ENCODE results near the gene DLGAP4. TPM values are rescaled to one million over a fixed set of nuclear protein-coding genes. Genes with fewer than 3 reads are reported as not detected.

The DLGAP4 gene
- total RNA-seq, 2 donors from 2014 or later = 23.1 to 60.0 TPM

DNA sequence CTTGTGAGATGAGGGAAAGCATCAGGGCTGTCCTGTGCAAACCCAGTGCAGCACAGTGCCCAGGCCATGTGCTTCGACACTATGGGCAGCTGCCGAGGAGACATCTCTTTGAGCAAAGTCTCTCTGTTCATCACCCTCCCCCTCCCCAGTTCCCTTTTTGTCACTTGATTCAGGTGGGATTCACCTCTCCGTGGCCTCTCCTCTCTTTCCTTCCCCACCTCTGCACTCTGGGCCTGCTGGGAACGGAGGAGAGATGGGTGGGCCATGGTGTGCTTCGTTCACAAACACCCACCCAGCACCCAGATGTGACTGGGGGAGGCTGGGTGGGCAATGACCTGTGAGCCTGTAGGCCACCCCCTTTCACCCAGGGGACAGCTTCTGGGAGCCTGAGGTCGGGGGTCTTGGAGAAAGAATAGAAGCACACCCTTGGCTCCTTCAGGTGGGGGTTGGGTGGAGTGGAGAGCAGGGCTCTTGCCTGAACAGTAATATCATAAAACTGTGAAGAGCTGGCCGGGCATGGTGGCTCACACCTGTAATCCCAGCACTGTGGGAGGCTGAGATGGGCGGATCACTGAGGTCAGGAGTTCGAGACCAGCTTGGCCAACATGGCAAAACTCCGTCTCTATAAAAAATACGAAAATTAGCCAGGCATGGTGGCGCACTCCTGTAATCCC, 33.5 kb upstream of the DLGAP4 start:
- 78 to 80% methylated on average over 11 to 12 of the region's 12 CpGs for WGBS, 2 donors
- Histone ChIP-seq H3K9me3 (no peaks in the 10 kb centered on the region), H3K36me3 (replicated peaks in 1 of 2; ENCODE audit: insufficient read depth in 1 of 2, low read depth in 2 of 2) (no peaks in the 10 kb centered on the region), H3K4me1 (no peaks in the 10 kb centered on the region), H3K27me3 (no peaks in the 10 kb centered on the region), H3K27ac (no peak overlapping the region), H3K4me3 (no peak overlapping the region)
- DNase-seq (no peak), ATAC-seq (no peak)
- TF ChIP-seq POLR2A (IDR thresholded peaks at IDR 0.05) = no peak
- intact Hi-C loops (cut with DNase I) = no loop called here

DNA sequence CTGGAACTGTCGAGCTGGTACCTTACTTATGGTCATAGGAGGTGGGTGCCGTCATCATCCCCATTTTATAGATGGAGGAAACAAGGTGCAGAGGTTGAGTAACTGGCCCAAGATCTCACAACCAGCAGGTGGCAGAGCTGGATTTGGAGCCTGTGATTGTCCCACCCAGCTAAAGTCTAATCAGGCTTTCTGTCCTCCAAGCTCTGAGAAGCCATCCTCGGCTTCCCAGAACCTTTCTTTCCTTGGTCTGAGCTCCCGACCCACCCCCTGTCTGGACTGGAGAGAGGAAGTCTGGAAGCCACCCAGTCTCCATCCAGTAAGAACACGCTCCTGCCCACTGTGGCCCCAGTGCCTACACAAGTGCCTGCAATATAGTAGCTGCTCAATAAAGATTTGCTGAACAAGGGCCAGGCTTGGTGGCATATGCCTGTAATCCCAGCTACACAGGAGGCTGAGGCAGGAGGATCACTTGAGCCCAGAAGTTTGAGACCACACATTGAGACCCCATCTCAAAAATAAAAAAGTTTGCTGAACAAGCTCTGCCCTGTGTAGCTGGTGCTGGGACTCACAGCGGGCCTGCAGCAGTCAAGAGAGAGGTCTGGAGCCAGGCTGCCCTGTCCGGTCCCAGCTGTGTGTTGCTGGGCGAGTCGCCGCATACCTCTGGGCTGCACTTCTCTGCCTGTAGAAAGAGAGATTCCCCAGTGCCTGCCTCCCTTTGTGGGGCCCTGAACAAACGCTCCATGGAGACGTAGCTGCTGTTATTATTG, 32.5 kb upstream of the DLGAP4 start:
- Histone ChIP-seq H3K27me3 (no peaks in the 10 kb centered on the region), H3K4me3 (no peak overlapping the region), H3K27ac (no peak overlapping the region), H3K4me1 (no peaks in the 10 kb centered on the region), H3K9me3 (no peaks in the 10 kb centered on the region), H3K36me3 (replicated peaks in 1 of 2; ENCODE audit: insufficient read depth in 1 of 2, low read depth in 2 of 2) (no peaks in the 10 kb centered on the region)
- WGBS, 2 donors = 61 to 76% methylated on average over 8 to 12 of the region's 12 CpGs
- peak in 1 of 4 donors; percentile 12 for DNase-seq
- TF ChIP-seq POLR2A (IDR thresholded peaks at IDR 0.05) = no peak
- TF ChIP-seq, protein P1, sequence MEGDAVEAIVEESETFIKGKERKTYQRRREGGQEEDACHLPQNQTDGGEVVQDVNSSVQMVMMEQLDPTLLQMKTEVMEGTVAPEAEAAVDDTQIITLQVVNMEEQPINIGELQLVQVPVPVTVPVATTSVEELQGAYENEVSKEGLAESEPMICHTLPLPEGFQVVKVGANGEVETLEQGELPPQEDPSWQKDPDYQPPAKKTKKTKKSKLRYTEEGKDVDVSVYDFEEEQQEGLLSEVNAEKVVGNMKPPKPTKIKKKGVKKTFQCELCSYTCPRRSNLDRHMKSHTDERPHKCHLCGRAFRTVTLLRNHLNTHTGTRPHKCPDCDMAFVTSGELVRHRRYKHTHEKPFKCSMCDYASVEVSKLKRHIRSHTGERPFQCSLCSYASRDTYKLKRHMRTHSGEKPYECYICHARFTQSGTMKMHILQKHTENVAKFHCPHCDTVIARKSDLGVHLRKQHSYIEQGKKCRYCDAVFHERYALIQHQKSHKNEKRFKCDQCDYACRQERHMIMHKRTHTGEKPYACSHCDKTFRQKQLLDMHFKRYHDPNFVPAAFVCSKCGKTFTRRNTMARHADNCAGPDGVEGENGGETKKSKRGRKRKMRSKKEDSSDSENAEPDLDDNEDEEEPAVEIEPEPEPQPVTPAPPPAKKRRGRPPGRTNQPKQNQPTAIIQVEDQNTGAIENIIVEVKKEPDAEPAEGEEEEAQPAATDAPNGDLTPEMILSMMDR (IDR thresholded peaks at IDR 0.05) = peak in 2 of 7 experiments; percentile 18 to 25
- intact Hi-C loops (cut with DNase I) = no loop called here
- no peak for ATAC-seq

- ATAC-seq (no peak), DNase-seq (no peak)
- Histone ChIP-seq H3K9me3 (no peaks in the 10 kb centered on the region), H3K36me3 (replicated peaks in 1 of 2; ENCODE audit: insufficient read depth in 1 of 2, low read depth in 2 of 2) (no peaks in the 10 kb centered on the region), H3K4me3 (no peak overlapping the region), H3K4me1 (no peaks in the 10 kb centered on the region), H3K27ac (no peak overlapping the region), H3K27me3 (no peaks in the 10 kb centered on the region)
- 49 to 53% methylated on average over 17 to 20 of the region's 20 CpGs for WGBS, 2 donors
- intact Hi-C loops (cut with DNase I) = no loop called here
- TF ChIP-seq, protein P1 (IDR thresholded peaks at IDR 0.05) = no peak
- TF ChIP-seq POLR2A (IDR thresholded peaks at IDR 0.05) = no peak
Measured at GRCh38 chr20:36274181-36274841, 31.8 kb upstream of the DLGAP4 start.

- WGBS, 2 donors = 39 to 60% methylated on average over 5 of the region's 5 CpGs
- ATAC-seq (no peak), DNase-seq (no peak)
- Histone ChIP-seq H3K4me1 (no peaks in the 10 kb centered on the region), H3K36me3 (replicated peaks in 1 of 2; ENCODE audit: insufficient read depth in 1 of 2, low read depth in 2 of 2) (no peaks in the 10 kb centered on the region), H3K4me3 (no peak overlapping the region), H3K9me3 (no peaks in the 10 kb centered on the region), H3K27ac (no peak overlapping the region), H3K27me3 (no peaks in the 10 kb centered on the region)
- intact Hi-C loops (cut with DNase I) = no loop called here
- TF ChIP-seq POLR2A (IDR thresholded peaks at IDR 0.05) = no peak
- TF ChIP-seq, protein P1 (IDR thresholded peaks at IDR 0.05) = no peak
Measured at GRCh38 chr20:36275011-36275410, 31.1 kb upstream of the DLGAP4 start.

DNA sequence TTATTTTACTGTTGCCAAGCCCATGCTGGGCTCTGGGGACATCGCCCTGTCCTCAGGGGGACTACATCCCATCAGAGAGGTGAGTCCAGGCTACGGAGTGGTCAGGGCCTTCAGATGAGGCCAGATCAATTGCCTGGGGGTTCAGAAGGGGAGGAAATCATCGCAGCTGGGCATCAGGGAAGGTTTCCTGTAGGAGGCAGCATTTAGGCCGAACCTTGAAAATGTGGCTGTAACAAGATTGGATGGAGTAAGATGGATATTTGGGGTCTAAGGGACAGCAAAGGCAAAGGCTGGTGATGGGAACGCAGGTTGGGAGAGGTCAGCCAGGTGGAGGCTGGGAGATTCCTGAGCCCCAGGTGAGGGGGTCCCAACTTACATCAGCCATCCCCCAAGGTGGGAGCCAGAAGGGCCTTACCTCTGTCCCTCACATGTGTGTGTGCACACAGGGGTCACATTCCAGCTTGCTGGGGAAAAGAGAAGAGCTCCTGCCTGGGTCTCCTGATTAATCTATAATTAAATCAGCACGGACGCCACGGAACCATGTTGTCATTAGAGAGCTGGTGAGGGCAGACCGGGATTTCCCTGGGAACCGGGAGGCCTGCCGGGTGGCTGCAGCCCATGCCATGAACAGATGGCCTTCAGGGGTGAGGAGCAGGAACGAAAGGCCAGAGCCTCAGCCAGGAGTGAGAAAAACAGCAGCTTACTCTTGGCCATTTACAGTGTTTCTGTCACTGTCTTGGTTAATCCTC, 30.5 kb upstream of the DLGAP4 start:
- ATAC-seq (no peak), DNase-seq (no peak)
- Histone ChIP-seq H3K4me1 (no peaks in the 10 kb centered on the region), H3K27me3 (no peaks in the 10 kb centered on the region), H3K9me3 (no peaks in the 10 kb centered on the region), H3K27ac (no peak overlapping the region), H3K4me3 (no peak overlapping the region), H3K36me3 (replicated peaks in 1 of 2; ENCODE audit: insufficient read depth in 1 of 2, low read depth in 2 of 2) (no peaks in the 10 kb centered on the region)
- intact Hi-C loops (cut with DNase I) = no loop called here
- TF ChIP-seq, protein P1 (IDR thresholded peaks at IDR 0.05) = no peak
- TF ChIP-seq POLR2A (IDR thresholded peaks at IDR 0.05) = no peak
- WGBS, 2 donors = 52 to 55% methylated on average over 12 of the region's 12 CpGs

All from body of pancreas (tissue), 4 donors.